Activated B cell treated with CpG ODN at 0.5 μM for 24 hours (primary cell): ENCODE data around the gene DDIT4. TPM values are rescaled to one million over a fixed set of nuclear protein-coding genes. Genes with fewer than 3 reads are reported as not detected.
A peak's percentile ranks its signal among the peaks of the same experiment; 100 is the strongest.

Experiments used
- ATAC-seq: fragments of 200-7000 bp; cut with Tn5 transposase; one replicate; pipeline ENCODE4 v1.10.0; 2021; ENCODE audit warnings: low read depth, mild to moderate bottlenecking, moderate library complexity
- CTCF ChIA-PET: fragments of 350-600 bp; sonication (Branson Sonifier 250); formaldehyde crosslinking; loops from one replicate; lab custom pipeline; 2021; ENCODE audit warnings: antibody characterized with exemption; lab: Charles Lee
- POLR2A ChIA-PET: fragments of 350-600 bp; sonication (Branson Sonifier 250); formaldehyde crosslinking; loops from one replicate; lab custom pipeline; 2021; ENCODE audit warnings: antibody characterized with exemption; lab: Charles Lee
- DNase-seq: peaks from one replicate; pipeline ENCODE4 v3.0.0; 2022
- H3K27ac Mint-ChIP-seq: one replicate; pipeline ENCODE4 v1.8.0; 2020; ENCODE audit warnings: mixed read lengths
- H3K27me3 Mint-ChIP-seq: one replicate; pipeline ENCODE4 v1.8.0; 2021; ENCODE audit warnings: mixed read lengths
- H3K36me3 Mint-ChIP-seq: one replicate; pipeline ENCODE4 v1.8.0; 2021; ENCODE audit warnings: low read depth, mixed read lengths
- H3K4me1 Mint-ChIP-seq: one replicate; pipeline ENCODE4 v1.8.0; 2021; ENCODE audit warnings: mixed read lengths
- H3K4me3 Mint-ChIP-seq: one replicate; pipeline ENCODE4 v1.8.0; 2020; ENCODE audit warnings: mild to moderate bottlenecking, mixed read lengths
- H3K9me3 Mint-ChIP-seq: one replicate; pipeline ENCODE4 v1.8.0; 2020; ENCODE audit warnings: mixed read lengths
- intact Hi-C: fragments of 100-400 bp; cut with micrococcal nuclease; formaldehyde crosslinking; loops from one replicate; pipeline ENCODE4 v1.15.1; 2024
- total RNA-seq: library from RNA; stranded (reverse); gene quantifications from 2 replicates; pipeline ENCODE4 v1.2.3, GENCODE V29; 2022
- TF ChIP-seq, protein P1 (sequence below): fragments of 200-600 bp; IDR thresholded peaks from one replicate; pipeline ENCODE4 v1.8.0; 2022; ENCODE audit warnings: antibody characterized with exemption, mild to moderate bottlenecking

The DDIT4 gene
- total RNA-seq, 1 donor from 2014 or later, result 175 TPM

DNA sequence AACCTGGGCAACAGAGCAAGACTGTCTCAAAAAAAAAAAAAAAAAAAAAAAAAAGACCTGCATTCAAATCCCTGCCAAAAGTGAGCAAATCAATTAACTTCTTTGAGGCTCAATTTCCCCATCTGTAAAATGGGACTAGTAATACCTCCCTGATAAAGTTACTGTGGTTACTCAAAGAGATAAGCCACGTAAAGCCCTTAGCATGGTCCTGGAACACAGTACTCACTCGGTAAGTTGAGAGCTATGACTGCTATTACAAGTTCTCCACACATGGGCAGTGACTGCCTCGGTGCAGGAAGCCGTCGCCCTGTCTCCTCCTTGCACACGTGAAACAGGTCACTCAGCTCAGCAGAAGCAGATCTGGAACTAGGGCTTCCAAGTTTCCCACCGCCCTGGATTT is 37.9 kb downstream of the DDIT4 start:
- Mint-ChIP-seq H3K4me1 (peaks cover 50% of the 10 kb centered on the region), H3K27ac (no peak overlapping the region), H3K36me3 (no peaks in the 10 kb centered on the region), H3K4me3 (no peak overlapping the region), H3K9me3 (no peaks in the 10 kb centered on the region), H3K27me3 (no peaks in the 10 kb centered on the region)
- DNase-seq (no peak), ATAC-seq (no peak)
- intact Hi-C loops, result no loop called here
- ChIA-PET POLR2A (interaction anchor here (1.4 to 35.9 kb wide), 3 partner anchors 8 to 20 kb away, joined by 3 to 1996 read pairs (median 12); no protein-coding TSS in a partner anchor), CTCF (no interaction called here)
- TF ChIP-seq, protein P1, sequence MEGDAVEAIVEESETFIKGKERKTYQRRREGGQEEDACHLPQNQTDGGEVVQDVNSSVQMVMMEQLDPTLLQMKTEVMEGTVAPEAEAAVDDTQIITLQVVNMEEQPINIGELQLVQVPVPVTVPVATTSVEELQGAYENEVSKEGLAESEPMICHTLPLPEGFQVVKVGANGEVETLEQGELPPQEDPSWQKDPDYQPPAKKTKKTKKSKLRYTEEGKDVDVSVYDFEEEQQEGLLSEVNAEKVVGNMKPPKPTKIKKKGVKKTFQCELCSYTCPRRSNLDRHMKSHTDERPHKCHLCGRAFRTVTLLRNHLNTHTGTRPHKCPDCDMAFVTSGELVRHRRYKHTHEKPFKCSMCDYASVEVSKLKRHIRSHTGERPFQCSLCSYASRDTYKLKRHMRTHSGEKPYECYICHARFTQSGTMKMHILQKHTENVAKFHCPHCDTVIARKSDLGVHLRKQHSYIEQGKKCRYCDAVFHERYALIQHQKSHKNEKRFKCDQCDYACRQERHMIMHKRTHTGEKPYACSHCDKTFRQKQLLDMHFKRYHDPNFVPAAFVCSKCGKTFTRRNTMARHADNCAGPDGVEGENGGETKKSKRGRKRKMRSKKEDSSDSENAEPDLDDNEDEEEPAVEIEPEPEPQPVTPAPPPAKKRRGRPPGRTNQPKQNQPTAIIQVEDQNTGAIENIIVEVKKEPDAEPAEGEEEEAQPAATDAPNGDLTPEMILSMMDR, result no peak

DNA sequence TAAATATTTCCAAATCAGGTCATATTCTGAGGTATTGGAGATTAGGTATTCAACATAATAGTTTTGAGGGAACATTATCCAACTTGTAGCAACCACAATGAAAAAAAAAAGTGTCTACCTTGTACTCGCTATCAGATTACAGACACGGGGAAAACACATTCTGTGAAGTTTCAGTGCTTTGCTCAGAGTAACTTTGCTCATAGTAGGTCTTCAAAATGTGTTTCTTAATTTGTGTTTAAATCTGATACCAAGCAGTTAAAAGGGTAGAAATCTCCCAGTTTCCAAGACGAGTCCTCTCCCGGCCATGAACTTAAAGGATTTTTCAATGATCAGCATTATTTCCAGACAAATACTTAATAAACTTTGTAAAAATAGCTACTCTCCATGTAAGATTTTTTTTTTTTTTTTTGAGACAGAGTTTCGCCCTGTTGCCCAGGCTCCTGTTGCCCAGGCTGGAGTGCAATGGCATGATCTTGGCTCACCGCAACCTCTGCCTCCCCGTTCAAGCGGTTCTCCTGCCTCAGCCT is 39.2 kb downstream of the DDIT4 start:
- Mint-ChIP-seq H3K36me3 (no peaks in the 10 kb centered on the region), H3K27ac (no peak overlapping the region), H3K9me3 (no peaks in the 10 kb centered on the region), H3K4me3 (no peak overlapping the region), H3K27me3 (no peaks in the 10 kb centered on the region), H3K4me1 (peaks cover 57% of the 10 kb centered on the region)
- TF ChIP-seq, protein P1, result no peak
- POLR2A ChIA-PET, result interaction anchor here (0.6 to 35.9 kb wide), 6 partner anchors 15 to 109 kb away, joined by 3 to 1996 read pairs (median 4); no protein-coding TSS in a partner anchor
- ATAC-seq, result no peak
- intact Hi-C loops, result no loop called here
- DNase-seq, result no peak
- CTCF ChIA-PET, result no interaction called here

- TF ChIP-seq, protein P1, result no peak
- DNase-seq (no peak), ATAC-seq (no peak)
- intact Hi-C loops, result no loop called here
- ChIA-PET CTCF (no interaction called here), POLR2A (interaction anchor here (1.4 to 35.9 kb wide), 5 partner anchors 16 to 97 kb away, joined by 3 to 1996 read pairs (median 234); partner anchors contain the start of genes ANAPC16, ASCC1 and DDIT4)
- Mint-ChIP-seq H3K36me3 (no peaks in the 10 kb centered on the region), H3K27me3 (no peaks in the 10 kb centered on the region), H3K4me1 (peaks cover 57% of the 10 kb centered on the region), H3K4me3 (no peak overlapping the region), H3K27ac (no peak overlapping the region), H3K9me3 (no peaks in the 10 kb centered on the region)
Observed at GRCh38 chr10:72314263-72314662, 40.5 kb downstream of the DDIT4 start.

DNA sequence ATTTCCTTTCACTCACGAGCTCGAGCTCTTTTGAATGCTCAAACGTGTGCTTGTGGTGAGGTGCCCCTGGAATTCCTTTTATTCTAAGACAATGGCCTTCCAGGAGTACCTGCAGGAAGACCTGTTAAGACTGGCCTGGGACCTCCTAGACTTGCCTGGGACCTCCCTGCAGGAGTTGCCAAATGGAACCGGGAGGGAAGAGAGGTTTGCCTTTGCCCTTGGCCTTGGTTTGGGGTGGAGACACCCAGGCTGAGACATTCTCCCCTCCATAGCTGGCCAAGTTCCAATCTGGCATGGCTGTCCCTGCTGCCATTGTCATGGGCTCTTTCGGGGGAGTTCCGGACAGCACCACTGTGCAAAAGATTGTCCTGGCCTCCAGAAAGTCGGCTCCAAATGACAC is 41.3 kb downstream of the DDIT4 start:
- Mint-ChIP-seq H3K27ac (no peak overlapping the region), H3K27me3 (no peaks in the 10 kb centered on the region), H3K9me3 (no peaks in the 10 kb centered on the region), H3K4me3 (no peak overlapping the region), H3K4me1 (peaks cover 56% of the 10 kb centered on the region), H3K36me3 (no peaks in the 10 kb centered on the region)
- CTCF ChIA-PET, result interaction anchor here (1.6 to 2.3 kb wide), 3 partner anchors 8 to 40 kb away, joined by 3 to 5 read pairs (median 4); no protein-coding TSS in a partner anchor
- TF ChIP-seq, protein P1, result no peak
- intact Hi-C loops, result no loop called here
- no peak for ATAC-seq
- no peak for DNase-seq
- POLR2A ChIA-PET, result interaction anchor here (0.6 to 35.9 kb wide), 5 partner anchors 15 to 98 kb away, joined by 3 to 1996 read pairs (median 234); partner anchors contain the start of genes ANAPC16, ASCC1 and DDIT4

DNA sequence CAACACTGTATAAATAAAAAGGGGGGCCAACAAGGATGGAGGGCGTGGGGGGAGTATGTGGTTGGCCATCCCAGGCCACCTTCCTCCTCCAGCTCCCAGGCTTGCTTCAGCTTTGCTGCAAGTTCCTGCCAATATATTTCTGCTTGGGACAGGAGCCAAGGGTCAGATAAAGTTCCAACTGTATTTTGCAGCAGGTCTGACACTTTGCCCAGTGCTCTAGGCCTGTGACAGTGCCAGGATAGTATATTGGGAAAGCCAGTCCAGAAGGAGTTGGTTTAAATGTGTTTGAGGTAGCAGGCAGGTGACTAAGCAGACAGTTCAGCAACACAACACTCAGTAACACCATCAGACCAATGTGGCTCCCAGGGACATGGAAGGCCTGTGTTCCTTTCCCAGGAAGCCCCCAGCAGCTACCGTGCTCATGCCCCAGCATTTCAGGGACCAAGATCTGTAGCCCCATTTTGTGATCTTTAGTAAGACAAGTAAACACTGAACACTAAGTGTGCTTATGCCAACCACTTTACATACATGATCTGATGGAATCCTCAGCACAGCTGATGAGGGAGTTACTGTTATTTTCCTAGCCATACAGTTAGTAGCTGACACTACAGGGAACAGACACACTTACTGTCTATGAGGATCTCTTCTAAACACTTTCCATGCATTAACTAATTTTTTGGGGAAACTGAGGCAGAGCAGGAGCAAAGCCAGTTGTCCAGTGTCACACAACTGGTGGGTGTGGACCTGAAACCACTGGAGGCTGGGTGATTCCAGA is 42.1 kb downstream of the DDIT4 start:
- DNase-seq, result no peak
- Mint-ChIP-seq H3K4me1 (peaks cover 55% of the 10 kb centered on the region), H3K4me3 (peak overlapping the region; percentile 15), H3K36me3 (no peaks in the 10 kb centered on the region), H3K9me3 (no peaks in the 10 kb centered on the region), H3K27ac (peak overlapping the region; percentile 55), H3K27me3 (no peaks in the 10 kb centered on the region)
- TF ChIP-seq, protein P1, result no peak
- no peak for ATAC-seq
- POLR2A ChIA-PET, result interaction anchor here (0.5 to 35.9 kb wide), 8 partner anchors 7 to 780 kb away, joined by 3 to 1996 read pairs (median 143); partner anchors contain the start of genes ANAPC16, ASCC1 and DDIT4
- CTCF ChIA-PET, result interaction anchor here (1.6 to 2.3 kb wide), 3 partner anchors 9 to 41 kb away, joined by 3 to 5 read pairs (median 4); no protein-coding TSS in a partner anchor
- intact Hi-C loops, result no loop called here
